GM18867 (cell line): ENCODE results near the gene ATP8B1.

Experiments used
- ATAC-seq: cut with Tn5 transposase; IDR thresholded peaks from one replicate; pipeline ENCODE4 v1.9.1; 2021; ENCODE audit warnings: mild to moderate bottlenecking, moderate library complexity; ENCODE audit not compliant: unreplicated experiment

The ATP8B1 gene

GRCh38 chr18:57794951-57795728 is 8.0 kb downstream of the ATP8B1 start:
- ATAC-seq: no peak

- ATAC-seq: no peak
Measured at GRCh38 chr18:57793302-57793986, 9.7 kb downstream of the ATP8B1 start.

GRCh38 chr18:57792631-57793301 is 10.3 kb downstream of the ATP8B1 start:
- no peak for ATAC-seq

GRCh38 chr18:57791911-57792310 is 11.2 kb downstream of the ATP8B1 start:
- ATAC-seq: no peak

- ATAC-seq: no peak
Measured at GRCh38 chr18:57791192-57791591, 11.9 kb downstream of the ATP8B1 start.

GRCh38 chr18:57790316-57790715 is 12.8 kb downstream of the ATP8B1 start:
- ATAC-seq: no peak

- no peak for ATAC-seq
Measured at GRCh38 chr18:57789759-57790158, 13.4 kb downstream of the ATP8B1 start.

GRCh38 chr18:57789090-57789489 is 14.0 kb downstream of the ATP8B1 start:
- ATAC-seq: no peak

GRCh38 chr18:57787068-57787685 is 15.9 kb downstream of the ATP8B1 start:
- no peak for ATAC-seq

GRCh38 chr18:57785751-57786437 is 17.2 kb downstream of the ATP8B1 start:
- no peak for ATAC-seq

- ATAC-seq: no peak
Measured at GRCh38 chr18:57784801-57785114, 18.4 kb downstream of the ATP8B1 start.

- no peak for ATAC-seq
Measured at GRCh38 chr18:57784034-57784800, 18.9 kb downstream of the ATP8B1 start.

GRCh38 chr18:57782049-57782448 is 21.1 kb downstream of the ATP8B1 start:
- no peak for ATAC-seq

- ATAC-seq: no peak
Measured at GRCh38 chr18:57780706-57781347, 22.3 kb downstream of the ATP8B1 start.

GRCh38 chr18:57780318-57780705 is 22.8 kb downstream of the ATP8B1 start:
- no peak for ATAC-seq

- no peak for ATAC-seq
Measured at GRCh38 chr18:57776767-57777166, 26.3 kb downstream of the ATP8B1 start.

GRCh38 chr18:57776354-57776753 is 26.8 kb downstream of the ATP8B1 start:
- no peak for ATAC-seq

GRCh38 chr18:57775937-57776336 is 27.2 kb downstream of the ATP8B1 start:
- no peak for ATAC-seq

GRCh38 chr18:57772387-57772799 is 30.7 kb downstream of the ATP8B1 start:
- ATAC-seq: no peak

- ATAC-seq: no peak
Measured at GRCh38 chr18:57771626-57772025, 31.5 kb downstream of the ATP8B1 start.
